ENCODE results near the gene CHST3. TPM values are rescaled to one million over a fixed set of nuclear protein-coding genes. Genes with fewer than 3 reads are reported as not detected.

CHST3 gene
- total and polyA plus RNA-seq, 8 donors = 1.5 to 26.8 (median 10.8) TPM

DNA sequence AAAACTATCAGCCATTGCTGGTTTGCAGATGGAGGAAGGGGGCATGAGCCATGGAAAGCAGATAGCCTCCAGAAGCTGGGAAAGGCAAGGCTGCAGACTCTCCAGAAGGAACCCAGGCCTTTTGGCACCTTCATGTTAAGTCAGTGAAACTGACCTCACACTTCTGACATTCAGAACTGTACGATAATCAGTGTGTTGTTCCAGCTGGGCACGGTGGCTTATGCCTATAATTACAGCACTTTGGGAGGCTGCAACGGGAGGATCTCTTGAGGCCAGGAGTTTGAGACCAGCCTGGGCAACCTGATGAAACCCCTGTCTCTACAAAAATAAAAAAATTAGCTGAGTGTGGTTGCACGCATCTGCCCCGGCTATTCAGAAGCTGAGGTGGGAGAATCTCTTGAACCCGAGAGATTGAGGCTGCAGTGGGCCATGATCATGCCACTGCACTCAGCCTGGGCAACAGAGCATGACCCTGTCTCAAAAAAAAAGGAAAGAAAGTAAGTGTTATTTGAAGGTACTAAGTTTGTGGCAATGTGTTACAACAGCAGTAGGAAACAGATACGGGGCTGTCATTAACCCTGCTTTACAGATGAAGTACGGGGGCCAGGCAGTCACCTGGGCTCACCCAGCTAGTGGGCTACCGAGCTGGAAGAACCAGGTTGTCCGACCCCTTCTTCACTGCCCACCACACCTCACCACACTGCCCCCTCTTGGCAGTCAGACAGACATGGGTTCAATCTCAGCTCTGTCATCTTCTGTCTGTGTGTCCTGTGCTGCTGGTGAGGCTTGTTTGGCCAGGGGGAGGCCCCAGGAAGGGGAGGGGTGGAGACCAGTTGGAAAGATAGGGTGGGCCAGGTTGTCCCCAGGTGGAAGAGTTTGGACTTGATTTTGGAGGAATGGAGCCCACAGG lies 18.3 kb downstream of the CHST3 start:
- Histone ChIP-seq H3K9me3 (no peaks in the 10 kb centered on the region), H3K27ac (peak overlapping the region in 4 of 5 donors; percentile 82 to 89 (median 85)), H3K36me3 (no peaks in the 10 kb centered on the region), H3K4me3 (no peak overlapping the region), H3K4me1 (peaks cover 88 to 100% (median 97%) of the 10 kb centered on the region in 4 donors), H3K27me3 (no peaks in the 10 kb centered on the region)
- 69 to 83% (median 78%) methylated on average over 10 of the region's 10 CpGs for WGBS, 5 donors
- no peak for DNase-seq
- intact Hi-C loops (cut with DNase I; ENCODE audit: low total_unique reads) = no loop called here
- no peak for TF ChIP-seq POLR2AphosphoS5 (IDR thresholded peaks at IDR 0.05)
- TF ChIP-seq POLR2A (IDR thresholded peaks at IDR 0.05) = no peak
- no peak for TF ChIP-seq EP300 (IDR thresholded peaks at IDR 0.05)
- TF ChIP-seq, protein P1, sequence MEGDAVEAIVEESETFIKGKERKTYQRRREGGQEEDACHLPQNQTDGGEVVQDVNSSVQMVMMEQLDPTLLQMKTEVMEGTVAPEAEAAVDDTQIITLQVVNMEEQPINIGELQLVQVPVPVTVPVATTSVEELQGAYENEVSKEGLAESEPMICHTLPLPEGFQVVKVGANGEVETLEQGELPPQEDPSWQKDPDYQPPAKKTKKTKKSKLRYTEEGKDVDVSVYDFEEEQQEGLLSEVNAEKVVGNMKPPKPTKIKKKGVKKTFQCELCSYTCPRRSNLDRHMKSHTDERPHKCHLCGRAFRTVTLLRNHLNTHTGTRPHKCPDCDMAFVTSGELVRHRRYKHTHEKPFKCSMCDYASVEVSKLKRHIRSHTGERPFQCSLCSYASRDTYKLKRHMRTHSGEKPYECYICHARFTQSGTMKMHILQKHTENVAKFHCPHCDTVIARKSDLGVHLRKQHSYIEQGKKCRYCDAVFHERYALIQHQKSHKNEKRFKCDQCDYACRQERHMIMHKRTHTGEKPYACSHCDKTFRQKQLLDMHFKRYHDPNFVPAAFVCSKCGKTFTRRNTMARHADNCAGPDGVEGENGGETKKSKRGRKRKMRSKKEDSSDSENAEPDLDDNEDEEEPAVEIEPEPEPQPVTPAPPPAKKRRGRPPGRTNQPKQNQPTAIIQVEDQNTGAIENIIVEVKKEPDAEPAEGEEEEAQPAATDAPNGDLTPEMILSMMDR (IDR thresholded peaks at IDR 0.05) = no peak

DNA sequence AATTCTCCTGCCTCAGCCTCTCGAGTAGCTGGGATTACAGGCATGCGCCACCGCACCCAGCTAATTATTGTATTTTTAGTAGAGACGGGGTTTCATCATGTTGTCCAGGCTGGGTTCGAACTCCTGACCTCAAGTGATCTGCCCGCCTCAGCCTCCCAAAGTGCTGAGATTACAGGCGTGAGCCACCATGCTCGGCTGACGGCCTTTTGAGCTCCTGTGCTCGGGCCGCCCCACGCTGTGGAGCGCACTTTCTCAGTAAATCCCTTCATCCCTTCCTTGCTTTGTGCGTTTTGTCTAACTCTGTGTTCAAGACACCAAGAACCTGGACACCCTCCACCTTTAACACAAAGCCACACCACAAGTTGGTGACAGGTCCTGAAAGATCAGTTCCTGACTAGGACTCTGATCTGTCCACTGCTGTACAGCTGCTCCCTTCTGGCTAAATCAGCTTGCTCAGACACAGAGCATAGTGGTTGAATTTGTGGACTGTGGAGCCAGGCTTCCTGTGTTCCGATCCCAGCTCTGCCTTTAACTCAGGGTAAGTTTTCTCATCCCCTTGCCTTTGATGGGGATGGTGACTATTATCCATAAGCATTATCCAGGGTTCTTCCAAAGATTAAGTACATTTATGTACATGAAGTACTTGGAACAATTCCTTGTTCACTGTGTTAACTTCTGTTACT lies 20.1 kb downstream of the CHST3 start:
- Histone ChIP-seq H3K27me3 (no peaks in the 10 kb centered on the region), H3K36me3 (no peaks in the 10 kb centered on the region), H3K27ac (peak overlapping the region in 4 of 5 donors; percentile 76 to 89 (median 85)), H3K9me3 (no peaks in the 10 kb centered on the region), H3K4me1 (peaks cover 76 to 92% (median 86%) of the 10 kb centered on the region in 4 donors), H3K4me3 (no peak overlapping the region)
- TF ChIP-seq POLR2A (IDR thresholded peaks at IDR 0.05) (no peak), POLR2AphosphoS5 (IDR thresholded peaks at IDR 0.05) (no peak), EP300 (IDR thresholded peaks at IDR 0.05) (no peak)
- TF ChIP-seq, protein P1 (IDR thresholded peaks at IDR 0.05) = no peak
- DNase-seq = peak in 1 of 2 donors; percentile 27
- intact Hi-C loops (cut with DNase I; ENCODE audit: low total_unique reads) = no loop called here
- 88 to 97% (median 92%) methylated on average over 15 of the region's 15 CpGs for WGBS, 5 donors

DNA sequence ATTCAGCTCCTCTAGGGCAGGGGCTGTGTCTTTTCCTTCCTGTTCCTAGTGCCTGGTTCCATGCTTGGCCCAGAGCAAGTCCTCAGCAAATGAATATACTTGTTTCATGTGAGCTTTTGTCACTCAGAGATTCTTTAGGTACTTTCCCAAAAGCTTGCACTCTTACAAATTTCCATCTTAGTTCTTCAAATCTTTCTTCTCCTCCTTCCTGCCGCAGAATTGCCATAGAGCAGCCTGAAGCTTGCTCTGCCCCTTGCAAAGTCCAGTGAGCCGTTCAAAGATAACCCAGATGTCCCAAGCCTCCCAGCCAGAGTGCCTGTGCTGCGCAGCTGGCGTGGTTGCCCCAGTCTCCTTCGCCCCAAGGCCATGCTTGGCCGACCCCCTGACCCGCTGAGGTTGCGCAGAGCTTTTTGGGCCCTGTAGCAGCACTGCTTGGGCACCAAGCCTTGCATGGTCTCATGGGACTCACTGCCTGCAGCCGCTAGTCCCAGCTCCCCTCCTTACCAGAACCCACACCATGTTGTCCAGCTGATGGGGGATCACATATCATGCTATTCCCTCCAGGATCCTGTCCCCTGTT lies 20.7 kb downstream of the CHST3 start:
- H3K27me3 ChIP-seq = no peaks in the 10 kb centered on the region
- H3K9me3 ChIP-seq = no peaks in the 10 kb centered on the region
- intact Hi-C loops (cut with DNase I; ENCODE audit: low total_unique reads) = no loop called here
- no peak overlapping the region for H3K4me3 ChIP-seq
- DNase-seq = peak in 1 of 2 donors; percentile 13
- 67 to 86% (median 79%) methylated on average over 9 of the region's 9 CpGs for WGBS, 5 donors
- peaks cover 73 to 92% (median 81%) of the 10 kb centered on the region in 4 donors for H3K4me1 ChIP-seq
- no peaks in the 10 kb centered on the region for H3K36me3 ChIP-seq
- TF ChIP-seq, protein P1 (IDR thresholded peaks at IDR 0.05) = no peak
- TF ChIP-seq EP300 (IDR thresholded peaks at IDR 0.05) (no peak), POLR2AphosphoS5 (IDR thresholded peaks at IDR 0.05) (no peak), POLR2A (IDR thresholded peaks at IDR 0.05) (no peak)
- H3K27ac ChIP-seq = peak overlapping the region in 4 of 5 donors; percentile 76 to 89 (median 85)
